ENCODE data around the gene POLH. TPM values are rescaled to one million over a fixed set of nuclear protein-coding genes. Genes with fewer than 3 reads are reported as not detected.
A peak's percentile ranks its signal among the peaks of the same experiment; 100 is the strongest.

The POLH gene
- total and polyA plus RNA-seq, 4 experiments from 2014 or later = 8.2 to 31.9 (median 25.1) TPM

GRCh38 chr6:43635387-43636307, 59.7 kb downstream of the POLH start, which contains the start of gene MAD2L1BP:
TSS of gene MAD2L1BP (plus strand) at chr6:43635840. CDS start at chr6:43635876, 36 bp downstream.
- Histone ChIP-seq H3K4me3 (ENCODE audit: low read length in 2 of 2) (peak within 1 kb of the TSS; percentile 66 to 94), H3K4me1 (ENCODE audit: insufficient read depth, low read length) (peaks cover 49% of the 10 kb centered on the region), H3K27ac (ENCODE audit: low read depth, low read length) (peak within 1 kb of the TSS; percentile 84), H3K27me3 (ENCODE audit: insufficient read depth, low read length) (no peaks in the 10 kb centered on the region), H3K36me3 (ENCODE audit: insufficient read depth, low read length) (peaks cover 19% of the 10 kb centered on the region), H3K9me3 (ENCODE audit: control insufficient read depth in 1 of 2, low read length in 2 of 2) (no peaks in the 10 kb centered on the region)
- CTCF ChIA-PET (ENCODE audit: partially characterized antibody) = interaction anchor here (1.0 to 3.0 kb wide), 4 partner anchors 11 to 439 kb away, joined by 3 to 17 read pairs (median 3); no protein-coding TSS in a partner anchor
- intact Hi-C loops (cut with micrococcal nuclease) = loop anchor here (1.0 to 10.0 kb wide), 4 partner anchors 9 to 1901 kb away; partner anchors contain the start of genes HSP90AB1, TFEB and UBR2
- peaks cover 26 to 62% (median 41%) of the 10 kb centered on the region in 4 donors for H3K4me1 Mint-ChIP-seq
- peak within 1 kb of the TSS; percentile 96 to 98 (median 97) for H3K27ac Mint-ChIP-seq
- peak; percentile 85 to 89 (median 87) for DNase-seq
- no peaks in the 10 kb centered on the region for H3K9me3 Mint-ChIP-seq
- peak within 1 kb of the TSS; percentile 93 to 100 (median 99) for H3K4me3 Mint-ChIP-seq
- POLR2A ChIA-PET (ENCODE audit: partially characterized antibody) = interaction anchor here (0.7 to 2.2 kb wide), 12 partner anchors 8 to 1183 kb away, joined by 3 to 14 read pairs (median 4); partner anchors contain the start of genes HSP90AB1, MRPS18A, POLH and RSPH9
- H3K36me3 Mint-ChIP-seq = peaks cover 16 to 31% of the 10 kb centered on the region in 2 donors
- no peaks in the 10 kb centered on the region for H3K27me3 Mint-ChIP-seq

- intact Hi-C loops (cut with micrococcal nuclease) = loop anchor here (5.0 to 10.0 kb wide), 3 partner anchors 611 to 1901 kb away; partner anchors contain the start of genes HSP90AB1, TFEB and UBR2
- Mint-ChIP-seq H3K27me3 (no peaks in the 10 kb centered on the region), H3K36me3 (peaks cover 18 to 36% of the 10 kb centered on the region in 2 donors), H3K4me3 (peak overlapping the region; percentile 93 to 100 (median 99)), H3K4me1 (peaks cover 25 to 65% (median 39%) of the 10 kb centered on the region in 4 donors), H3K27ac (peak overlapping the region; percentile 96 to 98 (median 97)), H3K9me3 (no peaks in the 10 kb centered on the region)
- no peaks in the 10 kb centered on the region for H3K9me3 ChIP-seq (ENCODE audit: control insufficient read depth in 1 of 2, low read length in 2 of 2)
- H3K4me1 ChIP-seq (ENCODE audit: insufficient read depth, low read length) = peaks cover 49% of the 10 kb centered on the region
- POLR2A ChIA-PET (ENCODE audit: partially characterized antibody) = interaction anchor here (1.2 to 2.2 kb wide), 9 partner anchors 9 to 611 kb away, joined by 3 to 14 read pairs (median 6); partner anchors contain the start of genes HSP90AB1, MRPS18A, POLH and RSPH9
- H3K27ac ChIP-seq (ENCODE audit: low read depth, low read length) = peak overlapping the region; percentile 84
- peak overlapping the region; percentile 66 to 94 for H3K4me3 ChIP-seq (ENCODE audit: low read length in 2 of 2)
- no peaks in the 10 kb centered on the region for H3K27me3 ChIP-seq (ENCODE audit: insufficient read depth, low read length)
- peaks cover 21% of the 10 kb centered on the region for H3K36me3 ChIP-seq (ENCODE audit: insufficient read depth, low read length)
- CTCF ChIA-PET (ENCODE audit: partially characterized antibody) = interaction anchor here (0.8 to 3.0 kb wide), 4 partner anchors 10 to 438 kb away, joined by 3 to 17 read pairs (median 3); no protein-coding TSS in a partner anchor
- peak in 2 of 5 donors; percentile 19 to 27 for DNase-seq
Measured at GRCh38 chr6:43636308-43636659, 60.3 kb downstream of the POLH start.

GRCh38 chr6:43639984-43640800, 64.2 kb downstream of the POLH start:
- Histone ChIP-seq H3K4me1 (ENCODE audit: insufficient read depth, low read length) (peaks cover 43% of the 10 kb centered on the region), H3K4me3 (ENCODE audit: low read length in 2 of 2) (no peak overlapping the region), H3K36me3 (ENCODE audit: insufficient read depth, low read length) (peaks cover 26% of the 10 kb centered on the region), H3K9me3 (ENCODE audit: control insufficient read depth in 1 of 2, low read length in 2 of 2) (no peaks in the 10 kb centered on the region), H3K27ac (ENCODE audit: low read depth, low read length) (no peak overlapping the region), H3K27me3 (ENCODE audit: insufficient read depth, low read length) (no peaks in the 10 kb centered on the region)
- Mint-ChIP-seq H3K27ac (peak overlapping the region in 1 of 7 donors; percentile 69), H3K36me3 (peaks cover 29 to 51% of the 10 kb centered on the region in 2 donors), H3K9me3 (no peaks in the 10 kb centered on the region), H3K4me3 (peak overlapping the region in 1 of 8 donors; percentile 77), H3K4me1 (peaks cover 24 to 74% (median 43%) of the 10 kb centered on the region in 4 donors), H3K27me3 (no peaks in the 10 kb centered on the region)
- ChIA-PET CTCF (ENCODE audit: partially characterized antibody) (no interaction called here), POLR2A (ENCODE audit: partially characterized antibody) (interaction anchor here (1.3 kb wide), 1 partner anchor 11 kb away, joined by 4 read pairs; the partner anchor contains the start of gene GTPBP2)
- no peak for DNase-seq
- intact Hi-C loops (cut with micrococcal nuclease) = loop anchor here (5.0 to 10.0 kb wide), 3 partner anchors 607 to 1905 kb away; partner anchors contain the start of genes HSP90AB1, TFEB and UBR2

GRCh38 chr6:43644940-43645612, 69.1 kb downstream of the POLH start, which contains the start of gene RSPH9:
TSS of gene RSPH9 (plus strand) at chr6:43645036. CDS start at chr6:43645099, 63 bp downstream.
- H3K27me3 ChIP-seq (ENCODE audit: insufficient read depth, low read length) = no peaks in the 10 kb centered on the region
- intact Hi-C loops (cut with micrococcal nuclease) = loop anchor here (1.0 kb wide), 1 partner anchor 10 kb away; the partner anchor contains the start of gene MAD2L1BP
- Mint-ChIP-seq H3K36me3 (peaks cover 14 to 26% of the 10 kb centered on the region in 2 donors), H3K4me1 (peaks cover 11 to 34% (median 22%) of the 10 kb centered on the region in 4 donors), H3K27me3 (no peaks in the 10 kb centered on the region), H3K4me3 (peak within 1 kb of the TSS; percentile 77 to 86 (median 80)), H3K27ac (peak within 1 kb of the TSS; percentile 52 to 88 (median 74)), H3K9me3 (no peaks in the 10 kb centered on the region)
- DNase-seq = peak; percentile 38 to 81 (median 45)
- peaks cover 5% of the 10 kb centered on the region for H3K4me1 ChIP-seq (ENCODE audit: insufficient read depth, low read length)
- no peaks in the 10 kb centered on the region for H3K9me3 ChIP-seq (ENCODE audit: control insufficient read depth in 1 of 2, low read length in 2 of 2)
- H3K27ac ChIP-seq (ENCODE audit: low read depth, low read length) = peak within 1 kb of the TSS; percentile 6
- ChIA-PET POLR2A (ENCODE audit: partially characterized antibody) (interaction anchor here (0.9 to 6.2 kb wide), 4 partner anchors 9 to 43 kb away, joined by 3 to 28 read pairs (median 8); partner anchors contain the start of genes GTPBP2, MAD2L1BP and MRPS18A), CTCF (ENCODE audit: partially characterized antibody) (interaction anchor here (1.2 to 1.4 kb wide), 3 partner anchors 16 to 36 kb away, joined by 3 read pairs; partner anchors contain the start of gene GTPBP2)
- peaks cover 12% of the 10 kb centered on the region for H3K36me3 ChIP-seq (ENCODE audit: insufficient read depth, low read length)
- peak within 1 kb of the TSS in 1 of 2 donors; percentile 32 for H3K4me3 ChIP-seq (ENCODE audit: low read length in 2 of 2)

- Mint-ChIP-seq H3K36me3 (peaks cover 13 to 20% of the 10 kb centered on the region in 2 donors), H3K4me1 (peaks cover 11 to 29% (median 19%) of the 10 kb centered on the region in 4 donors), H3K27me3 (peaks cover 0 to 2% of the 10 kb centered on the region in 2 donors), H3K27ac (peak overlapping the region in 6 of 7 donors; percentile 66 to 88 (median 78)), H3K4me3 (peak overlapping the region; percentile 77 to 86 (median 80)), H3K9me3 (no peaks in the 10 kb centered on the region)
- intact Hi-C loops (cut with micrococcal nuclease) = no loop called here
- Histone ChIP-seq H3K27ac (ENCODE audit: low read depth, low read length) (no peak overlapping the region), H3K36me3 (ENCODE audit: insufficient read depth, low read length) (peaks cover 7% of the 10 kb centered on the region), H3K4me3 (ENCODE audit: low read length in 2 of 2) (peak overlapping the region in 1 of 2 donors; percentile 32), H3K4me1 (ENCODE audit: insufficient read depth, low read length) (peaks cover 4% of the 10 kb centered on the region), H3K27me3 (ENCODE audit: insufficient read depth, low read length) (no peaks in the 10 kb centered on the region), H3K9me3 (ENCODE audit: control insufficient read depth in 1 of 2, low read length in 2 of 2) (no peaks in the 10 kb centered on the region)
- POLR2A ChIA-PET (ENCODE audit: partially characterized antibody) = interaction anchor here (0.9 to 6.2 kb wide), 4 partner anchors 10 to 42 kb away, joined by 3 to 28 read pairs (median 8); partner anchors contain the start of genes GTPBP2, MAD2L1BP and MRPS18A
- CTCF ChIA-PET (ENCODE audit: partially characterized antibody) = interaction anchor here (1.2 to 1.5 kb wide), 4 partner anchors 9 to 37 kb away, joined by 3 read pairs; partner anchors contain the start of gene GTPBP2
- DNase-seq = no peak
Measured at GRCh38 chr6:43645613-43645964, 69.6 kb downstream of the POLH start.
